ENCODE results near the gene LCMT1. TPM values are rescaled to one million over a fixed set of nuclear protein-coding genes. Genes with fewer than 3 reads are reported as not detected.
A peak's percentile ranks its signal among the peaks of the same experiment; 100 is the strongest.

LCMT1 gene
- total RNA-seq, 1 donor from 2014 or later = 39.1 TPM

DNA sequence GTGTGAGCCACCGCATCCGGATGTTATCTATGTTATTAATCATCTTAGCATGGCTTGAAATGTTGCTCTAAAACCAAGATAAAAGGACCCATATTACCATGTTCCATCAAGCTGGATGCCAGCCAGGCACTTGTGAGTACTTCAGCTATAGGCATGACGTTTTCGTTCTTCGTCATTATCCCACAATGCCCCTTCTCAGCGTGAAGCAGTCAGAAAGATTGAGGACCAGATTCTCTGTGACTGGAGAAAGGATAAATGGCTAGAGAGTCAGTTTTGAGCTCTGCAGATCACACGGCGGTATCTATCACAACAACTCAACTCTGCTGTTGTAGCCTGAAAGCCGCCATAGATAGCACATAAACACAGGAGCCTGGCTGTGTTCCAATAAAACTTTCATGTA is 29.8 kb upstream of the LCMT1 start:
- no peak overlapping the region for H3K27ac Mint-ChIP-seq
- no peak for DNase-seq (ENCODE audit: low spot score)
- no peak overlapping the region for H3K4me3 Mint-ChIP-seq
- no peaks in the 10 kb centered on the region for H3K9me3 Mint-ChIP-seq
- no peaks in the 10 kb centered on the region for H3K4me1 Mint-ChIP-seq (ENCODE audit: low read depth)
- peaks cover 3% of the 10 kb centered on the region for H3K27me3 Mint-ChIP-seq (ENCODE audit: insufficient read depth)
- no peaks in the 10 kb centered on the region for H3K36me3 Mint-ChIP-seq (ENCODE audit: low read depth)
- intact Hi-C loops (cut with micrococcal nuclease) = no loop called here

DNA sequence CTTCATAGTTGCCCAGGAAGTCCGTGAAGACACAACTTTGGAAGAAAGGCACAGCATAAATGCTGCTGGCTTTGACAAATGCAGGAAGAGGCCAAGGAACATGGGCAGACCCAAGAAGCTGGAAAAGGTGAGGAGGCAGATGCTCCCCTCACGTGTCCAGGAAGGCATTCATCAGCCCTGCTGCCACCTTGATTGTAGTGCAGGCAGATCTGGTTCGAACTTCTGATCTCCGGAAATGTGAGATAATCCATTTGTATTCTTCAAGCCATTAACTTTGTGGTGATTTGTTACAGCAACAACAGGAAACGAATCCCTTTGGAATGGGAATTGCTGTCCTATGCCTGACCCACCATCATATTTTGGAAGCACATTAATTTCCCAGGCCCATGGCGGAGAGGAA is 28.5 kb upstream of the LCMT1 start:
- Mint-ChIP-seq H3K27ac (no peak overlapping the region), H3K27me3 (ENCODE audit: insufficient read depth) (peaks cover 2% of the 10 kb centered on the region), H3K4me1 (ENCODE audit: low read depth) (no peaks in the 10 kb centered on the region), H3K9me3 (no peaks in the 10 kb centered on the region), H3K36me3 (ENCODE audit: low read depth) (no peaks in the 10 kb centered on the region), H3K4me3 (no peak overlapping the region)
- intact Hi-C loops (cut with micrococcal nuclease) = no loop called here
- no peak for DNase-seq (ENCODE audit: low spot score)

DNA sequence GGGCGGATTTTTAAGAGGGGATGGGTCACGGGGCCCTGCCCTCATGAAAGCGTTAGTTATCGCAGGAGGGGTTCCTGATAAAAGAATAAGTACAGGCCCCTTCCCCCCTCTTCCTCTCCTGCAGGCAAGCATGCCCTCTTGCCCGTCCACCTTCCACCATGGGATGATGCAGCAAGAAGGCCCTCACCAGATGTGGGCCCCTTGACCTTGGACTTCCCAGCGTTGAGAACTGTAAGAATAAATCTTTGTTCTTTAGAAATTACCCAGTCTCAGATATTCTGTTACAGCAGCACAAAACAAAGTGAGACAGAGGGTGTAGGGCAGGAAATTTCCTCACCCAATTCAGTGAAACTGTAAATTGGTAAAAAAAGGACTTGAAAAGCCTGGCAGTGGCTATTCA is 27.8 kb upstream of the LCMT1 start:
- Mint-ChIP-seq H3K4me3 (no peak overlapping the region), H3K4me1 (ENCODE audit: low read depth) (no peaks in the 10 kb centered on the region), H3K27ac (no peak overlapping the region), H3K36me3 (ENCODE audit: low read depth) (no peaks in the 10 kb centered on the region), H3K27me3 (ENCODE audit: insufficient read depth) (peaks cover 2% of the 10 kb centered on the region), H3K9me3 (no peaks in the 10 kb centered on the region)
- no peak for DNase-seq (ENCODE audit: low spot score)
- intact Hi-C loops (cut with micrococcal nuclease) = no loop called here

DNA sequence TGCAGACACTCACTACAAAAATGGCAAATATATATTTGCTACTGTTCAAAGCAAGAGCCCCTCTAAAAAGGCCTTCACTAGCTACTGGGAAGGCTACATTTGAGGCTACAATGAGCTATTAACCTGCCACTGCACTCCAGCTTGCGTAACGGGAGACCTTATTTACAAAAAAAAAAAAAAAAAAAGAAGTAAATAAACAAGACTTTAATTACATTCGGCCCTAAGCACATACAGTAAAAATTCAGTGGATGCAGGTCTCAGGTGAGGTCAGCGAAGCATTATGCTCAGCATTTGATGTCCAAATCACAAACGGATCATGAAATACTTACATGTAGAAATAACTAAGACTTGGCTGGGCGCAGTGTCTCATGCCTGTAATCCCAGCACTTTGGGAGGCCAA is 26.7 kb upstream of the LCMT1 start:
- intact Hi-C loops (cut with micrococcal nuclease) = no loop called here
- Mint-ChIP-seq H3K36me3 (ENCODE audit: low read depth) (no peaks in the 10 kb centered on the region), H3K4me3 (no peak overlapping the region)

DNA sequence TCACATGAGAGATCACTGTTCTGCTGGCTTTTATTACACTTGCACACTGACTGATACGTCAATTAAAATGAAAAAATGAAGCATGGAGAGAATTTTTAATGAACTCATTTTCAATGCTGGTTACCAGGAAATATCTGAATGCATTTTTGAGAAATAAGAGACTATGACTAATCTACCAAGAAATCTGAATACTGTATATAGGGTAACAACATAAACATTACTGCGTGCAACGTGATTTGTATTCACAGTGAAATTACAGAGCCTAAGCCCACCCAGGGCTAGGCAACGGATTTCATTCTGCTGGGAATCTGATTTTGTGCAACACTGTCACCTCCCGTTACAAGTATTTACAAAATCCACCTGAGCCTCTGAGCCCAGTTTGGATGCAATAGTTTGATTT is 23.8 kb upstream of the LCMT1 start:
- peaks cover 6% of the 10 kb centered on the region for H3K4me1 Mint-ChIP-seq (ENCODE audit: low read depth)

More for the DNA sequence above, 26.7 kb upstream of the LCMT1 start:
- DNase-seq (ENCODE audit: low spot score) = no peak
- H3K4me1 Mint-ChIP-seq (ENCODE audit: low read depth) = no peaks in the 10 kb centered on the region
- no peak overlapping the region for H3K27ac Mint-ChIP-seq
- H3K27me3 Mint-ChIP-seq (ENCODE audit: insufficient read depth) = peaks cover 2% of the 10 kb centered on the region
- H3K9me3 Mint-ChIP-seq = no peaks in the 10 kb centered on the region

DNA sequence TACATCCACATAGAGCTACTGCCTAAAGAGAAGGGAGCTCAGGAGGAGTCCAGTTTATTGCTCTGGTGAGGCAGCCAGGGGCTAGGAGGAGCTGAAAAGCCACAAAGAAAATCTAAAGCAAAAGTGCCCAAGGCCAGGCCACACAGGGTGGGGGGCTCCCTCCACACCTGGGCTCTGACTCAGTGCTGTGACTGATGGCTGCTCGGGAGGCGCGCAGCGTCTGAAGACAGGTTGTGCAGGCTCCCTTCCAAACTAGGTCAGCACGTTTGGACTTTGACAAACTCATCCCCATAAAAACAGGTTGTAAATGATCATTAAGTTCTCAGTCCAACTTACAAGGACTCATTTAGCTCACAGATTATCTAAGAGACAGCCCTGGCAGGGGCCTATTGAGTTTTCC is 22.2 kb upstream of the LCMT1 start:
- DNase-seq (ENCODE audit: low spot score) = no peak
- Mint-ChIP-seq H3K9me3 (no peaks in the 10 kb centered on the region), H3K4me3 (no peak overlapping the region), H3K4me1 (ENCODE audit: low read depth) (peaks cover 21% of the 10 kb centered on the region), H3K36me3 (ENCODE audit: low read depth) (peaks cover 8% of the 10 kb centered on the region), H3K27me3 (ENCODE audit: insufficient read depth) (peaks cover 2% of the 10 kb centered on the region), H3K27ac (no peak overlapping the region)
- intact Hi-C loops (cut with micrococcal nuclease) = no loop called here

More for the DNA sequence above, 23.8 kb upstream of the LCMT1 start:
- H3K36me3 Mint-ChIP-seq (ENCODE audit: low read depth) = peaks cover 4% of the 10 kb centered on the region
- H3K27me3 Mint-ChIP-seq (ENCODE audit: insufficient read depth) = peaks cover 2% of the 10 kb centered on the region
- H3K27ac Mint-ChIP-seq = no peak overlapping the region
- no peak for DNase-seq (ENCODE audit: low spot score)
- intact Hi-C loops (cut with micrococcal nuclease) = no loop called here
- H3K9me3 Mint-ChIP-seq = no peaks in the 10 kb centered on the region
- no peak overlapping the region for H3K4me3 Mint-ChIP-seq

DNA sequence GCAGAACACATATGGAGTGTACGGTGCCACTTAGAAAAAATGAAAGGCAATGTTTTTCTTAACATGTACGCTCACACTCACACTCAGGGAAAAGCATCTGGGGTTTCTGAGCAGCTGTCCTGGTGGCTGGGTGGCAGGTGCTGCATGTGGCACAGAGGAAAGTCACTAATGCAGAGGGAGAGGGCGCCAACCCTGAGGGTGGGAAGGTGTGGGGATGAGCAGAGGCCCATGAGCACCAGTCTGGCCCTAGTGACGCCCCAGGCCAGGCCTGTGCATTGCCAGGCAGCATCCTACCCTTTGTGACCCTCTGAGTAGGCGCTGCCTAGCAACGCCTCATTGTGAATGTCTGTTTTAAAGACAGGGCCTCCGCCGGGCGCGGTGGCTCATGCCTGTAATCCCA is 19.1 kb upstream of the LCMT1 start:
- H3K27ac Mint-ChIP-seq = no peak overlapping the region
- no peak overlapping the region for H3K4me3 Mint-ChIP-seq
- intact Hi-C loops (cut with micrococcal nuclease) = no loop called here
- no peaks in the 10 kb centered on the region for H3K9me3 Mint-ChIP-seq
- H3K4me1 Mint-ChIP-seq (ENCODE audit: low read depth) = peaks cover 25% of the 10 kb centered on the region
- DNase-seq (ENCODE audit: low spot score) = no peak
- H3K36me3 Mint-ChIP-seq (ENCODE audit: low read depth) = peaks cover 10% of the 10 kb centered on the region
- peaks cover 4% of the 10 kb centered on the region for H3K27me3 Mint-ChIP-seq (ENCODE audit: insufficient read depth)

DNA sequence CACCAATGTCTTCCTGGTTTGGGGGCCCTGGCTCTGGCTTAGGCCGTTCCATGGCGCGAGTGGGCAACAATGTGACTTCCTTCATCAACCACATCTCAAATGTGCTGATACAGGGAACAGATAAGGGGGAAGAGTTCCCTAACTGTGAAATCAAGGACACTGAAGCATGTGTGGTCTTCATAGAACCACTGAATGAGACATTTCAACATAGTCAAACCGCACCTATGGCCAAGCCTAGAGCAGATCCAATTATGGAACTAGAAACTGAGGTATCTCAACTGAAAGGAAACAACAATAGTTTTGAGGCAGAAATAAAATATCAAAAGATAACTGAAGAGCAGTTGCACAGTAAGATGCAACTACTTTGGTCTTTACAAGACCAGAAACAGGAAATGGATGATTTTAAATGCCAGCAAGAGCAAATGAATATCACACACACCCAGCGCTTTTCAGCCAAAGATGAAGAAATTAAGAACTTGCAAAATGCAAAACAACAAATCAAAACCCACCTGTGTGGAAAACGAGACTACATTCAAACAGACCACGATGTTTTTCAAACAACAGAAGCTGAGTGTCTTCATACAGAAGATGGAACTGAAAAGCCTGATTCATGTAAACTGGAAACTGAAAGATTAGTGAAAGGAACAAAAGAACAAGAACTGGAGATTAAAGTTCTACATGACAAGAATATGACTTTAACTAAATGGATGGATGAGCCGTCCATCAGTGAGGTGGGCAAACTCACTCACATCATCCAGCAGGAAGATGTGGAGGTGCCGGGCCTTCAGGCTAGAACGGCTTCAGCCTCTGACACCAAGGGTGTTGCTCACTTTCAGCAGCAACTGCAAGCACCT is 18.1 kb upstream of the LCMT1 start:
- H3K27ac Mint-ChIP-seq = peak overlapping the region; percentile 77
- intact Hi-C loops (cut with micrococcal nuclease) = loop anchor here (1.0 kb wide), 5 partner anchors 14 to 78 kb away; partner anchors contain the start of gene ARHGAP17
- peaks cover 4% of the 10 kb centered on the region for H3K27me3 Mint-ChIP-seq (ENCODE audit: insufficient read depth)
- peak overlapping the region; percentile 56 for H3K4me3 Mint-ChIP-seq
- DNase-seq (ENCODE audit: low spot score) = no peak
- H3K4me1 Mint-ChIP-seq (ENCODE audit: low read depth) = peaks cover 25% of the 10 kb centered on the region
- H3K9me3 Mint-ChIP-seq = no peaks in the 10 kb centered on the region
- peaks cover 10% of the 10 kb centered on the region for H3K36me3 Mint-ChIP-seq (ENCODE audit: low read depth)

DNA sequence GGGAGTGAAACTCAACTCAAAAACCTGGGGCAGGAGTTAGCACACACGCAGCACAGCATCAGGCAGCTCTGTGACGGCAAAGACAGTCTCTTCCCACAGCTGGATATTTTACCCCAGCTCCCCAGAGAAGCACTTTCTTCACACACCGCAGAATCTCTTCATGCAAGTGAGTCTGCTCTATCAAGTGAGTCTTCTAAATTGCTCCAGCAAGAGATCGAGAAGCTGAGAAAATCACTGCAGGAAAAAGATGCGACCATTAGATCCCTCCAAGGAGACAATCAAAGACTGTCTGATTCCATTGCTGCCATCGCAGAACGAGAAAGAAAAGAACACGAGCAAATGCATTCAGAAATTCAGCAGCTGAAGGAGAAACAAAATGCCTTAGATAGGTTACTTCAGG is 16.9 kb upstream of the LCMT1 start:
- Mint-ChIP-seq H3K27me3 (ENCODE audit: insufficient read depth) (peaks cover 4% of the 10 kb centered on the region), H3K4me1 (ENCODE audit: low read depth) (peaks cover 25% of the 10 kb centered on the region), H3K36me3 (ENCODE audit: low read depth) (peaks cover 10% of the 10 kb centered on the region)

DNA sequence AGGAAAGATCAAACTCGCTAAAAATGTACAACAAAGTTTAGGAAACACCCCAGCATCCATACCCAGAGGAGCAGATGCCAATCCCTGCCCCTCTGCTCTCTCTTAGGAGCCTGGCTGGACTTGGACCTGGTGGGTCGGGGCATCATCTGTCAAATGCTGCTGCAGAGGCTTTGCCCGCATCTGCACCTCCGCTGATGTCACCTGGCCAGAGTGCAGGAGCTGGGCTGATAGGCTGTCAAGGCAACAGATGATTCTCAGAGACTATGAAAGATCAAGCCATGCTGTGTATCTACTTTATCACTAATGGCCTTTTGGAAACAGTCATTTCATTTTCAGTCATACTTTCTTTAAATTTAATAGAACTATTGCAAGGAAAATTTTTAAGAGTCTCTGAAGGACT is 15.9 kb upstream of the LCMT1 start:
- DNase-seq (ENCODE audit: low spot score) = no peak
- peaks cover 25% of the 10 kb centered on the region for H3K4me1 Mint-ChIP-seq (ENCODE audit: low read depth)
- no peak overlapping the region for H3K4me3 Mint-ChIP-seq
- intact Hi-C loops (cut with micrococcal nuclease) = no loop called here
- H3K36me3 Mint-ChIP-seq (ENCODE audit: low read depth) = peaks cover 10% of the 10 kb centered on the region
- no peak overlapping the region for H3K27ac Mint-ChIP-seq
- H3K9me3 Mint-ChIP-seq = no peaks in the 10 kb centered on the region
- H3K27me3 Mint-ChIP-seq (ENCODE audit: insufficient read depth) = peaks cover 4% of the 10 kb centered on the region

More for the DNA sequence above, 16.9 kb upstream of the LCMT1 start:
- Mint-ChIP-seq H3K27ac (no peak overlapping the region), H3K4me3 (no peak overlapping the region), H3K9me3 (no peaks in the 10 kb centered on the region)
- DNase-seq (ENCODE audit: low spot score) = no peak
- intact Hi-C loops (cut with micrococcal nuclease) = no loop called here

DNA sequence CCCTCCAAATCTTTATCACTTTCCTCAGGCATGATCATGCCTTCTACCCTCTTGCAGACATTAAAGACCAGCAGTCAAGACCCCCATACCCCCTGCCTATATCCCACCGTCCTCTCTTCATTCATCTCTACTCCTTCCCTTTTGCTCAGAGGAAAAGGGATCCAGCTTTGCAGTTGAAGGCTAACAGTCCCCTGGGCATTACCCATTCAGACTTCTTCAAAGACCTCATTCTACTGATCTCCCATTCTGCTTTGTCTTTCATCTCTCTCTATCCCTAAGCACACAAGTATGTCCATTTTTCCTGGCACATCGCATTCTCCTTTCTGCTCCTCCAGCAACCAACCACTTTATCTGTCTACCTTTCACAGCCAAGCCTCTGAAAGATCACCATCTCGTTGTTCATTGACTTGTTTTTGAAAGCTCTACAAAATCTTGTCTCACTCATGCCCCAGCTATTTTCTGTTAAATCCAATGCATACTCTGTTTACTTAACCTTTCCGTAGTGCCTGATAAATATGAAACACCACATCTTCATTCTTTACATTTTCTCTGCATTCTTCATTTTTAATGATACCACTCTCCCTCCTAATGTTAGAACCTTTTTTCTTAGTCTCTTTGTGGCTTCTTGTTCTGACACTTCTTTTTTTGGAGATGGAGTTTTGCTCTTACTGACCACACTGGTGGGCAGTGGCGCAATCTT is 14.1 kb upstream of the LCMT1 start:
- intact Hi-C loops (cut with micrococcal nuclease) = no loop called here
- H3K27ac Mint-ChIP-seq = no peak overlapping the region
- peaks cover 7% of the 10 kb centered on the region for H3K36me3 Mint-ChIP-seq (ENCODE audit: low read depth)
- H3K27me3 Mint-ChIP-seq (ENCODE audit: insufficient read depth) = peaks cover 4% of the 10 kb centered on the region
- no peaks in the 10 kb centered on the region for H3K9me3 Mint-ChIP-seq
- peaks cover 19% of the 10 kb centered on the region for H3K4me1 Mint-ChIP-seq (ENCODE audit: low read depth)
- no peak for DNase-seq (ENCODE audit: low spot score)
- H3K4me3 Mint-ChIP-seq = no peak overlapping the region

DNA sequence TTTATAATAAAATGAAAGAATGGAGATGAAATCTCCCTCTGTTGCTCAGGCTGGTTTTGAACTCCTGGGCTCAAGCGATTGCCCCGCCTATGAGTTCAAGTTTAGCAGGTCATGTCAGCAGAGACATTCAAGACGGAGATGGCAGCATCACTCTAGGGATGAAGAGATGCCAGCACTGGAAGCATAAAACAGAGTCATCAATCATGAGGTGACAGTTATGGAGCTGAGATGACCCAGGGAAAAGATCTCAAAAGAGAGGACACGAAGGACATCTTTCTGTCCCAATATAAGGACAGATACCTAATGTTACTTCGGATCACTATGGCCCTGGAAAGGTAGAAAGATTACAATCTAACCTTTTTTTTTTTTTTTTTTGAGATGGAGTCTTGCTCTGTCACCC is 11.0 kb upstream of the LCMT1 start:
- intact Hi-C loops (cut with micrococcal nuclease) = no loop called here
- Mint-ChIP-seq H3K36me3 (ENCODE audit: low read depth) (no peaks in the 10 kb centered on the region), H3K27ac (no peak overlapping the region), H3K4me1 (ENCODE audit: low read depth) (no peaks in the 10 kb centered on the region), H3K9me3 (no peaks in the 10 kb centered on the region), H3K4me3 (no peak overlapping the region), H3K27me3 (ENCODE audit: insufficient read depth) (peaks cover 4% of the 10 kb centered on the region)
- no peak for DNase-seq (ENCODE audit: low spot score)

All from activated T-helper 1 cell treated with anti-CD3 and anti-CD28 coated beads, Interleukin-12 subunit alpha, Interleukin-12 subunit beta, Interleukin-2, Interleukin-4 antibody, amounts not matched to agents 30 ng/mL and 10 ng/mL and 1 ng/mL, durations not matched to agents 14 hours and 24 hours and 36 hours (primary cell).